H54 (cell line): ENCODE data around the gene SPG7.

ENCODE experiments used
- DNase-seq: peaks from one replicate; pipeline ENCODE4 v3.0.0; 2011; ENCODE audit warnings: low spot score, mixed read lengths; ENCODE audit not compliant: insufficient read length
- FAIRE-seq: peaks from 3 replicates; lab custom pipeline; 2011; peaks lifted over from hg19 to GRCh38; lab: Jason Lieb, UNC
- POLR2A ChIP-seq: IDR thresholded peaks from 2 replicates; pipeline ENCODE4 v1.6.1; 2011; ENCODE audit warnings: low read depth, mild to moderate bottlenecking, low read length

Gene SPG7

DNA sequence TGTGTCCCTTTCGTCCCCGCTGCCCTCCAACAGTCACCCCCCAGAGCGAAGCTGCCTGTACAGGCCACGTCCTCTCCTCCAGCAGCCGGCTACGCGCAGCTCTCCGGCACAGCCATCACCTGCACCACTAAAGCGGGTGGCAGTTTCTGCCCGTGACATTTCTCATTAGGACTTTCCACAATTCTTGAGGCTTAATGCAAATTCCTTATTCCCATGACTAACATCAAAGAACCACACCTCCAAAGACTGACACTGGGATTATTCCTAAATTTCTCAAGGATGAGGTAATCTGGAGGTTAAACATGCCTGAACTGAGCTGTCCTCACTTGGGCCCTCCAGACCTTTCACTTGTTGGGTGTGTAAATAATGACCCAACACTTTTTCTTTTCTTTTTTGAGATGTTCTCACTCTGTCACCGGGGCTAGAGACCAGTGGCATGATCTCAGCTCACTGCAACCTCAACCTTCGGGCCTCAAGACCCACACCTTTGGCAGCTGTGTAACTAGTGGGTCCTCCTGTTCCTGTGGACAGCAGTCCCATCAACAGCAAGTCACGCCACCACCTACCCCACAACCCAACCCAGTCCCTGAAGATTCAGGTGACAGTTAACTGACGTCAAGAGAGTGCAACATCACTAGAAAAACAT lies 29.5 kb upstream of the SPG7 start:
- DNase-seq (no peak), FAIRE-seq (no peak)
- no peak for TF ChIP-seq POLR2A

- DNase-seq: no peak
- no peak for TF ChIP-seq POLR2A
- FAIRE-seq: no peak
Measured at GRCh38 chr16:89481356-89481955, 26.7 kb upstream of the SPG7 start.

GRCh38 chr16:89482150-89482816 lies 25.9 kb upstream of the SPG7 start:
- FAIRE-seq (no peak), DNase-seq (no peak)
- no peak for TF ChIP-seq POLR2A

GRCh38 chr16:89482817-89483205 lies 25.4 kb upstream of the SPG7 start:
- TF ChIP-seq POLR2A: no peak
- no peak for DNase-seq
- FAIRE-seq: no peak

DNA sequence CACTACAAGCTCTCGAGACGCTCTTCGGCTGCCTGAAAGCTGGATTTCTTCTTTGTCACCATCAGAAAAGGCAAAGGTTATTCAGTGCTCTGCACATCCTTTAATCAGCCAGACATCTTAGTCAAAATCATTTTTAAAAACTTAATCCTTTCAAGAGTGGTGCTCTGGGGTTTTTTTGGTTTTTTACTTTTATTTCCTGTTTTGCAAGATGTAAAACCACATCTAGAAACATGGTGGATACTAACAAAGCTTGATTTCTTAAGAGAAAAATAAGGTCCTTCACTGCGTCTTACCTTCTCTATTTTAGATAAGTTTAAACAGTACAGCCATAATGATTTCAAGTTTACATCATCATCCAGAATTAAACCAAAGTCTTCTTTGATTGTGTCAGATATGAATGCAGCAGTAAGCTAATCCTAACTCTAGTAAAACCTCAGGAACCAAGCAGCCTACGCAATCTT lies 24.1 kb upstream of the SPG7 start:
- DNase-seq (no peak), FAIRE-seq (no peak)
- no peak for TF ChIP-seq POLR2A

DNA sequence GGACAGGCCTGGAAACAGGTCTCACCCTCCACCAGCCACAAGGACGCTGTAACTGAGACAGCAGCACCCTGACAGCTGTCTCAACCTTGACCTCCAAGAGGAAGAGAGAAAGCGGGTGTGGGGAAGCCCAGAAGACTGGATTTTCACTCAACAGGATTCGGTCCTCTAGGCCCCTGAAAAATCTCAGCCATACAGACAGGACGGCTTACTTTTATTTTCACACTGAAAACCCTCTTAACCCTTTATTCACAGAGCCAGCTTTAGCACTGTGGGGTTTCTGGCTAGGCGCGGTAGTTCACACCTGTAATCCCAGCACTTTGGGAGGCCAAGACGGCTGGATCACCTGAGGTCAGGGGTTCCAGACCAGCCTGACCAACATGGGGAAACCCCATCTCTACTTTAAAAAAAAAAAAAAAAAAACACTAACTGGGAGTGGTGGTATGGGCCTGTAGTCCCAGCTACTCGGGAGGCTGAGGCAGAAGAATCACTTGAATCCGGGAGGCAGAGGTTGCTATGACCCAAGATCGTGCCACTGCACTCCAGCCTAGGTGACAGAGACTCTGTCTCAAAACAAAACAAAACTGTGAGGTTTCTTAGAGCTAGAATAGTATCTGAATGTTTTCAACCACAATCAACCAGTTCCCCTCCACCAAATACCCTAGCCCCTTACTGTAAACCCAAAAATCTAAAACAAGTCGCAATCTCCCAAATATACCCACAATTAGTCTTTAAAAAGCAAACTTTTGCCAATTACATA lies 23.1 kb upstream of the SPG7 start:
- FAIRE-seq (no peak), DNase-seq (no peak)
- no peak for TF ChIP-seq POLR2A

- no peak for TF ChIP-seq POLR2A
- DNase-seq (no peak), FAIRE-seq (no peak)
Measured at GRCh38 chr16:89485701-89486246, 22.4 kb upstream of the SPG7 start.

GRCh38 chr16:89489040-89489897 lies 18.9 kb upstream of the SPG7 start:
- DNase-seq (peak; percentile 76), FAIRE-seq (no peak)
- TF ChIP-seq POLR2A: no peak

- no peak for TF ChIP-seq POLR2A
- no peak for DNase-seq
- FAIRE-seq: no peak
Measured at GRCh38 chr16:89489898-89490438, 18.2 kb upstream of the SPG7 start.

DNA sequence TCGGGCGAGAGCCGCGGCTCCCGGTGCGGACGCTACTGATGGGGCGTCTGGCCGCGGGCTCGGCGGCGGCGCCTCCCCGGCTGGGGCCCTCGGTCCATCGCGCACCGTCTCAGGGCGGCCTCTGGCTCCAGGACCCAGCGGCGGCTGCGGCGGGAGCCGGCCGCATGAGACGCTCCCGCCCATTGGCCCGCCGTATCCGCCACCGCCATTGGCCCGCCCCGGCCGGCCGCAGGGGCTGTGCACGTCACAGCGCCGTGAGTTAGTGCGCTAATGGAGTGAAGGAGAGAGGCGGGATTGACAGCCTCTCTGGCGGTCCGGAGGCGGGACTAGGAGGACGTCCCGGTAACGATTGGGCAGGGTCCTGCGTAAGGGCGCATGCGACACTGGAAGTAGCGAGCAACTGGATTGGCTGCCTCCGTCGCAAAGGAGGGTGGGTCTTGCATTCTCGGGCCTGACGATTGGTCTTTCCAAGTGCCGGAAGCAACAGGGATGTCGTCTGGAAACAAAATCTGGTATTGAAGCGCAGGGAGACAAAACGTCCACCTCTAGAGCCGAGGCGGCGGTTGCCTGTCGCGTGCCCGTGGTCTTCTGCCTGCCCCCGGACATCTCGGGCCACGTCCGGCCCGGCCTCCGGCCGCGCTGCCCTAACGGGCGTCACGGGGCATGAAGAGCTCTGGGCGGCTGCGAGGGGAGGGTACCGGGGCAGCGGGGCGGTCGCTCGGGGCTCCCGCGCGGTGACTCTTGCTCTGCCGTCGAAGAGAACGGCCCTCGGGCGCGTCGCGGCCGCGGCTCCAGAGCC lies 17.6 kb upstream of the SPG7 start, which contains the start of gene ANKRD11:
ANKRD11 (minus strand) TSS at position 123 of the 799 bp plus-strand sequence. CDS start 173,542 bp downstream, outside the sequence.
- FAIRE-seq (peak; percentile 50), DNase-seq (peak; percentile 97)
- TF ChIP-seq POLR2A: peak; percentile 95

DNA sequence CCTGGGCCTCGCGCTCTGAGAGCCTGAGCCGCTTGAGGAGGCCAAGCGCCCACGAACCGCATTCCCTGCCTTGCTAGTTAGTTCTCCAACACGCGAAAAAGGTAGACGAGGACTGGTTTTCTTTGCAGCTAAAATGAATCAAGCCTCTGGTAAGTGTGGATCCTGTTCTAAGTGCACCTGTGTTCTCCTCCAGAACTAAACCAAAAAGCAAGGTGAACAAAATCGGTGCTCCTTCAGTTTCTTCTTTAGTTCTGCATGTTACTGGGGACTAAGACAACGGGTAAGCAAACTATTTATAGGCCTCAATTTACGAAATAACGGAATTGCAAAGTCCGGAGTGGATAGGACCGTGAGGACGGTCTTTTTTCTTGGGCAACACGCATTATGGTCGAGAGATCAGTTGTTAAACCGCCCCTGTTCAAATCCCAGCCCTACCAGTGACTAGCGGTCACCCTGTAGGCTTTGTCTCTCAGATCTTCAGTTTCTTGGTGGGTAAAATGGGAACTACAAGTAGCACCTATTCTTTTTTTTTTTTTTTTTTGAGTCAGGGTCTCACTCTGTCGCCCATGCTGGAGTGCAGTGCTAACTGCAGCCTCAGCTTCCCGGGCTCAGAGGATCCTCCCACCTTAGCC lies 16.8 kb upstream of the SPG7 start:
- no peak for TF ChIP-seq POLR2A
- DNase-seq: no peak
- no peak for FAIRE-seq
